GM12873 (cell line): ENCODE measurements around the gene IP6K1.

Experiments used
- CTCF ChIP-seq: IDR thresholded peaks from 2 replicates; pipeline ENCODE4 v1.5.1; 2012; ENCODE audit warnings: low read depth, mild to moderate bottlenecking, moderate library complexity, low read length, control low read depth; ENCODE audit not compliant: insufficient read depth; ENCODE audit errors: missing control alignments

The IP6K1 gene

GRCh38 chr3:49786357-49787181 is at the start of gene IP6K1:
IP6K1 (minus strand) TSS chr3:49786542; CDS start chr3:49748040, 38,502 bp downstream.
- TF ChIP-seq CTCF: no peak

DNA sequence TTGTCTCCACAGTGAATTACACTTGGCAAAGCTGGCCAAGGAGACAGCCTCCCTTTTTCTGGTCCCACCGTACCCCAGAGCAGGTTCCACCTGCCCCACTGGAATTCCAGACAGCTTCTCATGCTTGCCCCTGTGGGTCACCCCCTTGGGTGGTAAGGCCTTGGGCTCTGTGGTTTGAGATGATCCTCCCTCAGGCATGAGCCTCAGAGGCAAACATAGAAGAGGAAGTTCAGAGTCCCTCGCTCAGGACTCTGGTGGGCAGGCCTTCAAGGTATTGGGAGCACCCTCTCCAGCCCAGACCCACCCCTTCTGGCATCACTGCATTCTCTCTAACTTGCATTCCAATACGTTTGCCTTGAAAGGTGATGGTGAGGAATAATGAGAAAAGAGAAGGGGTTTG is 45.0 kb upstream of the IP6K1 start:
- no peak for TF ChIP-seq CTCF

- TF ChIP-seq CTCF: no peak
Measured at GRCh38 chr3:49826016-49826415, 39.7 kb upstream of the IP6K1 start.

DNA sequence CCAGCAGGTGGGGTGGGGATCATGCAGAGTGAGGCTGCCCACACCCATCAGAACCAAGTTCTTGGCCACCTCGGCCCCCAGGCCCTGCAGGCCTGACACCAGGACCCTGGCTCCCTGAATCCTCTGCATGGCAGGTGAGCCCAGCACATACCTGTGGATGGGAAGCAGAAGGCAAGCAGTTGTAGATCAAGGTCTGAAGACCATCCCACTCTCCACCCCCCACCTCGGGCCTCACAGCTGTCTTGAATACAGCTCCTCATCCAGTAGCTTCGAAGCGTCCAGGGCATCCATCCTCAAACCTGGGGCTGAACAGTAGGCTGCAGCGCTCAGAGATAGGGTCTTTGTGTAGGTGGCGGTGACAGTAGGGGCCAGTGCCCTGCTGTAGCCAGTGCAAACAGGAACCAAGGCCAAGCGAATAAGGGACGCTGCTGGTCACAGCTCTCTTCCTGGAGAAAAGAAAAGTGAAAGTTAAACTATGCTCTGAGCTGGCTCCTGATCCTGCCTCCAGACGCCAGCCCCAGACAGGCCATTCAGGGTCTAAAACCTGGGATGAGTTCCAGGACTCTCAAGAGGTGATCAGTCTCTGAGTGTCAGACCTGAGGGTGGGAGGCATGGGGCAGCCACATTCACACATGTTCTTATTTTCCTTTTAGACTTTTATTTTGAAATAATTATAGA is 27.3 kb upstream of the IP6K1 start, which contains the start of gene UBA7:
Gene UBA7, minus strand, starts transcription at position 457 of the 678 bp plus-strand sequence. Its CDS starts 166 bp downstream, at position 291.
- no peak for TF ChIP-seq CTCF

DNA sequence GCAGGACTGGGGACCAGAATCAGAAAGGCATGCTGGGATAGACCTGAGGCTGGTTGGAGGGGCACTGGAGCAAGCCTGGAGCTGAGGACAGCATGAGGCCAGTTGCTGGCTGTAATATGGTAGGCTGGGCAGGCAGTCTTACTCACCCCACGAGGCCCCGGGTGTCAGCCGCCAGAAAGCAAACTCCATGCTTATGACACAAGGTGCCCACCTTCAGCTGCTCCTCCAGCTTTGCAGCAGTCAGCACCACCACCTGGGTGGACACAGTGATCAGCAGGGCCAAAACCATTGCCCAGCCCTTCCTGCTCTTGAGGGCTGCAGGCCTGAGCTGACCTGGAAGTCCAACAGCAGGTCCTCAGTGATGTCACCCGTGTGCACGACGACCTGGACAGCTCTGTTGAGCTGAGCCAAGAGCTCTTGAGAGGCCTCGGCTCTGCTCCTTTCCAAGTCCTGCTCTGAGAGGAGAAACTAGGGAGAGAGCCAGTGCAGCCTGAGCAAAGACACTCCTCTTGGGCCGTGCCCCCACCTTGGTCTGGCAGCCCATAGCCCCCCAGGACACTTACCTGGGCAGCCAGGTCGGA is 26.7 kb upstream of the IP6K1 start:
- no peak for TF ChIP-seq CTCF

DNA sequence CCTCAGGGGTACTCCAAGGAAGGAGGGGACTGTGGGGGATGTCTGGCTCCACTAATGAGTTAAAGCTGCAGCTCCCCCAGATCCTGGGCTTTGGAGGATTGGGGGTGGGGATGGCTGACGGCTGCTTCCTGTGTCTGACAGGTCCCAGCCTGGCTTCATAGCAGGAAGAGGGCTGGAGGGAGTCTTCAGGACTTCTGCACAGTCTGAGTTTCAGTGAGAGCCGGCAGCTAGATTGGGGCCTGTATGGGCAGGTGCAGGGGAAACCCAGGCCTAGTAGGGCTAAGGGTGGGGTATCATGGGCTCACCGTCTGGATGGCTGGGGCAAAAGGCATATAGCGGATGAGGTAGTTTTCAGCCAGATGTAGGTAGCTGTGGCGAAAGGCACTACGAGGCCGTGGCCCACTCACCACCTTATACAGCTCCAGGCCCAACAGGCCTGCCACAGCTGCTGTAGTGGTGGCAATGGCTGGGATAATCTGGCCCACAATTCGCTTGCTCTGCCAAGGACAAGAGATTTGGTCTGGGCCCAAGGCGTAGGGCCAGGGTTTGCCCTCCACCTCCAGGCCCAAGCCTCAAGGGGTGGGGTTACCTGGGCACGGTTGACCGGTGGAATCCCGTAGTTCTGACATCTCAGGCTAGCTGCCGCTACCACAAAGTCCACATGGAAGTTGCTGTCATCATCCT is 21.2 kb upstream of the IP6K1 start:
- no peak for TF ChIP-seq CTCF
